SH-SY5Y (cell line): ENCODE results near the gene HHIP.

Experiments used
- GATA2 ChIP-seq: IDR thresholded peaks from 2 replicates; pipeline ENCODE4 v1.6.1; 2011; ENCODE audit warnings: mild to moderate bottlenecking, low read depth, low read length
- GATA3 ChIP-seq: IDR thresholded peaks from 2 replicates; pipeline ENCODE4 v1.6.1; 2011; ENCODE audit warnings: low read depth, mild to moderate bottlenecking, low read length, moderate library complexity

- TF ChIP-seq GATA2: no peak
- TF ChIP-seq GATA3: no peak
Observed at GRCh38 chr4:144621681-144622080, 24.3 kb upstream of the HHIP start.
